Left renal pelvis (tissue), 4 donors: ENCODE results near the gene TUBB2A. TPM values are rescaled to one million over a fixed set of nuclear protein-coding genes. Genes with fewer than 3 reads are reported as not detected.
"Not testable (repeated sequence)": the region's sequence is repeated elsewhere in the genome, so short reads cannot be mapped to it uniquely, and the experiment has no call there.

Source experiments
- DNase-seq, 4 donors: peaks; one replicate each; pipeline ENCODE4 v3.0.0-alpha.2; 2013; ENCODE audit warnings: low read depth in 4 of 4, low spot score in 3 of 4
- polyA plus RNA-seq, 4 donors: library from polyadenylated mRNA; unstranded; fragments of 120-200 nt; gene quantifications; one replicate each; pipeline ENCODE4 v1.2.1, GENCODE V29; 2013; ENCODE audit not compliant: insufficient read length in 4 of 4

Gene TUBB2A
- polyA plus RNA-seq, 4 donors = 52.1 to 57.5 (median 55.5) TPM

GRCh38 chr6:3159805-3160781, 2.7 kb upstream of the TUBB2A start:
- no peak for DNase-seq

GRCh38 chr6:3156184-3157130, 887 bp downstream of the TUBB2A start:
- not testable (repeated sequence) for DNase-seq

- DNase-seq = not testable (repeated sequence)
Measured at GRCh38 chr6:3155416-3155815, 1.9 kb downstream of the TUBB2A start.

GRCh38 chr6:3152689-3153088, 4.7 kb downstream of the TUBB2A start:
- no peak for DNase-seq

GRCh38 chr6:3151691-3152090, 5.7 kb downstream of the TUBB2A start:
- DNase-seq = no peak

GRCh38 chr6:3147914-3148757, 9.2 kb downstream of the TUBB2A start:
- DNase-seq = no peak

- DNase-seq = no peak
Measured at GRCh38 chr6:3144571-3144970, 12.8 kb downstream of the TUBB2A start.

GRCh38 chr6:3143158-3143557, 14.2 kb downstream of the TUBB2A start:
- DNase-seq = no peak

- DNase-seq = no peak
Measured at GRCh38 chr6:3142536-3142935, 14.8 kb downstream of the TUBB2A start.

- no peak for DNase-seq
Measured at GRCh38 chr6:3140201-3140600, 17.1 kb downstream of the TUBB2A start.

- no peak for DNase-seq
Measured at GRCh38 chr6:3139090-3139903, 18.0 kb downstream of the TUBB2A start.

- no peak for DNase-seq
Measured at GRCh38 chr6:3138341-3138740, 19.0 kb downstream of the TUBB2A start.

- not testable (repeated sequence) for DNase-seq
Measured at GRCh38 chr6:3137873-3138272, 19.5 kb downstream of the TUBB2A start.

- DNase-seq = no peak
Measured at GRCh38 chr6:3137057-3137777, 20.1 kb downstream of the TUBB2A start.

GRCh38 chr6:3136292-3137011, 20.9 kb downstream of the TUBB2A start:
- DNase-seq = no peak

GRCh38 chr6:3135668-3136291, 21.6 kb downstream of the TUBB2A start:
- no peak for DNase-seq

GRCh38 chr6:3133515-3133914, 23.8 kb downstream of the TUBB2A start:
- no peak for DNase-seq

- DNase-seq = no peak
Measured at GRCh38 chr6:3131695-3132094, 25.6 kb downstream of the TUBB2A start.
